ENCODE measurements around the gene NFATC1.

GRCh38 chr18:79450289-79451080 is 54.8 kb downstream of the NFATC1 start:
- TF ChIP-seq, protein P1, sequence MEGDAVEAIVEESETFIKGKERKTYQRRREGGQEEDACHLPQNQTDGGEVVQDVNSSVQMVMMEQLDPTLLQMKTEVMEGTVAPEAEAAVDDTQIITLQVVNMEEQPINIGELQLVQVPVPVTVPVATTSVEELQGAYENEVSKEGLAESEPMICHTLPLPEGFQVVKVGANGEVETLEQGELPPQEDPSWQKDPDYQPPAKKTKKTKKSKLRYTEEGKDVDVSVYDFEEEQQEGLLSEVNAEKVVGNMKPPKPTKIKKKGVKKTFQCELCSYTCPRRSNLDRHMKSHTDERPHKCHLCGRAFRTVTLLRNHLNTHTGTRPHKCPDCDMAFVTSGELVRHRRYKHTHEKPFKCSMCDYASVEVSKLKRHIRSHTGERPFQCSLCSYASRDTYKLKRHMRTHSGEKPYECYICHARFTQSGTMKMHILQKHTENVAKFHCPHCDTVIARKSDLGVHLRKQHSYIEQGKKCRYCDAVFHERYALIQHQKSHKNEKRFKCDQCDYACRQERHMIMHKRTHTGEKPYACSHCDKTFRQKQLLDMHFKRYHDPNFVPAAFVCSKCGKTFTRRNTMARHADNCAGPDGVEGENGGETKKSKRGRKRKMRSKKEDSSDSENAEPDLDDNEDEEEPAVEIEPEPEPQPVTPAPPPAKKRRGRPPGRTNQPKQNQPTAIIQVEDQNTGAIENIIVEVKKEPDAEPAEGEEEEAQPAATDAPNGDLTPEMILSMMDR (IDR thresholded peaks at IDR 0.05): no peak
- TF ChIP-seq POLR2A (IDR thresholded peaks at IDR 0.05) (no peak), POLR2AphosphoS5 (IDR thresholded peaks at IDR 0.05) (no peak), EP300 (IDR thresholded peaks at IDR 0.05) (no peak)

Measured in suprapubic skin (tissue), 4 donors.